ENCODE data around the gene LYPD6B.

DNA sequence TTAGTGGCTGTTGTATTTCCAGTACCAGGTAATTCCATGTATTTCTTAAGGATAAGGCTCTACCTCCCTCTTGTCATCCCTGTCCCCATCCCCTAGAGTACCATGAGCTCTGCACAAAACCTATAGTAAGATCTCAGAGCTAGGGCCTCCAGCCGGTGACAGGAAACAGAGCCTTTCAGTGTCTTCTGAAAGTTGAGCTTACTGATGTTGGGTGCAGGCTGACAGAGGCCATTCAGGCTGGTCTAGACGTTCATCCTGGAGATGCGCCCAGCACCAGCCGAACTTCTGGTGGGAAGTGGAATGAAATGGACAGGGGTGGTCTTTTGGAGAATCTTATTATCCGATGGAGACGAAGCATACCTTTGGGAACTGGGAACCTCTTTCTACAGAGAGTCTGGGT, 16.7 kb upstream of the LYPD6B start:
- TF ChIP-seq, protein P1, sequence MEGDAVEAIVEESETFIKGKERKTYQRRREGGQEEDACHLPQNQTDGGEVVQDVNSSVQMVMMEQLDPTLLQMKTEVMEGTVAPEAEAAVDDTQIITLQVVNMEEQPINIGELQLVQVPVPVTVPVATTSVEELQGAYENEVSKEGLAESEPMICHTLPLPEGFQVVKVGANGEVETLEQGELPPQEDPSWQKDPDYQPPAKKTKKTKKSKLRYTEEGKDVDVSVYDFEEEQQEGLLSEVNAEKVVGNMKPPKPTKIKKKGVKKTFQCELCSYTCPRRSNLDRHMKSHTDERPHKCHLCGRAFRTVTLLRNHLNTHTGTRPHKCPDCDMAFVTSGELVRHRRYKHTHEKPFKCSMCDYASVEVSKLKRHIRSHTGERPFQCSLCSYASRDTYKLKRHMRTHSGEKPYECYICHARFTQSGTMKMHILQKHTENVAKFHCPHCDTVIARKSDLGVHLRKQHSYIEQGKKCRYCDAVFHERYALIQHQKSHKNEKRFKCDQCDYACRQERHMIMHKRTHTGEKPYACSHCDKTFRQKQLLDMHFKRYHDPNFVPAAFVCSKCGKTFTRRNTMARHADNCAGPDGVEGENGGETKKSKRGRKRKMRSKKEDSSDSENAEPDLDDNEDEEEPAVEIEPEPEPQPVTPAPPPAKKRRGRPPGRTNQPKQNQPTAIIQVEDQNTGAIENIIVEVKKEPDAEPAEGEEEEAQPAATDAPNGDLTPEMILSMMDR (IDR thresholded peaks at IDR 0.05): no peak
- no peak for TF ChIP-seq POLR2A (IDR thresholded peaks at IDR 0.05)

Data from lower leg skin (tissue), 3 donors.